Hematopoietic multipotent progenitor cell treated with erythropoietin and hydrocortisone succinate and interleukin-3 and kit ligand, for 17 days (in vitro differentiated cells): ENCODE results near the gene RYK.
"Not testable (repeated sequence)": the region's sequence is repeated elsewhere in the genome, so short reads cannot be mapped to it uniquely, and the experiment has no call there.

Experiments used
- DNase-seq: peaks from one replicate; pipeline ENCODE4 v3.0.0-alpha.2; 2015; ENCODE audit warnings: low spot score

RYK gene

GRCh38 chr3:134250717-134251220 lies at the start of gene RYK:
RYK (minus strand) TSS chr3:134250859; CDS start chr3:134250654, 205 bp downstream.
- DNase-seq: peak; percentile 59

GRCh38 chr3:134299888-134300206 lies 49.2 kb upstream of the RYK start:
- DNase-seq: no peak

GRCh38 chr3:134299185-134299887 lies 48.7 kb upstream of the RYK start:
- DNase-seq: no peak

DNA sequence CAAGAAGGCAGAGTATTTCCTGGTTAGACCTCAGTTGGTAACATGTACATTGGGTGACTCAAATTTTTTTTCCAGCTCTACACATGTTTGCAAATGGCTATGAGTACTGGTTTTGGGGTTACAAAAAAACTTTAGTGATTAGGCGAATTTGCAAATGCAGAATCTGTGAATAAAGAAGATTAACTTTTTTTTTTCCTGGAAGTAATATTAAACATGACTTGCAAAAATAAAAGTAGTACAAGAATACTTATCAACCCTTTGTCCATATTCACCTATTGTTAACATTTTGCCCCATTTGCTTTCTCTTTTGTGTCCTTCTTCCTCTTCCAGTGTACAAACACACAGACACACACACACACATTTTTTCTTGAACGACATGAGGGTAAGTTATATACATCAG lies 47.6 kb upstream of the RYK start:
- no peak for DNase-seq

DNA sequence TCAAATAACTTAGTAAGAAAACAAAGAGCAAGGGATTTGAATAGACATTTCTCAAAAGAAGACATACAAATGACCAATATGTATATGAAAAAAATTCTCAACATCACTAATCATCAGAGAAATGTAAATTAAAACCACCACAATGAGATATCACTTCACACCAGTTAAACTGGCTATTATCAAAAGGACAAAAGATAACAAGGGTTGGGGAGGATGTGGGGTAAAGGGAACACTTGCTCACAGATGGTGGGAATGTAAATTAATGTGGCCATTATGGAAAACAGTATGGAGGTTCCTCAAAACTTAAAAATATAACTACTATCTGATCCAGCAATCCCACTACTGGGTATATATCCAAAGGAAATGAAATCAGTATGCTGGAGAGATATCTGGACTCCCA lies 46.0 kb upstream of the RYK start:
- DNase-seq: no peak

DNA sequence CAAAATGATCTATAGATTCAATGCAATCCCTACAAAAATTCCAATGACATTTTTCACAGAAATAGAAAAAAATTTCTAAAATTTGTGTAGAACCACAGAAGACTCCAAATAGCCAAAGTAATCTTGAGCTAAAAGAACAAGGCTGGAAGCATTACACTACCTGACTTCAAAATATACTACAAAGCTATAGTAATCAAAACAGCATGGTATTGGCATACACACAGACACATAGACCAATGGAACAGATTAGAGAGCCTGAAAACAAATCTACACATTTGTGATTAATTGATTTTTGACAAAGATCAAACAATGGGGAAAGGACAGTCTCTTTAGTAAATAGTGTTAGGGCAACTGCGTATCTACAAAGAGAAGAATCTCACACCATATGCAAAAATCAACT lies 45.3 kb upstream of the RYK start:
- DNase-seq: no peak

GRCh38 chr3:134294302-134295280 lies 43.9 kb upstream of the RYK start:
- no peak for DNase-seq

DNA sequence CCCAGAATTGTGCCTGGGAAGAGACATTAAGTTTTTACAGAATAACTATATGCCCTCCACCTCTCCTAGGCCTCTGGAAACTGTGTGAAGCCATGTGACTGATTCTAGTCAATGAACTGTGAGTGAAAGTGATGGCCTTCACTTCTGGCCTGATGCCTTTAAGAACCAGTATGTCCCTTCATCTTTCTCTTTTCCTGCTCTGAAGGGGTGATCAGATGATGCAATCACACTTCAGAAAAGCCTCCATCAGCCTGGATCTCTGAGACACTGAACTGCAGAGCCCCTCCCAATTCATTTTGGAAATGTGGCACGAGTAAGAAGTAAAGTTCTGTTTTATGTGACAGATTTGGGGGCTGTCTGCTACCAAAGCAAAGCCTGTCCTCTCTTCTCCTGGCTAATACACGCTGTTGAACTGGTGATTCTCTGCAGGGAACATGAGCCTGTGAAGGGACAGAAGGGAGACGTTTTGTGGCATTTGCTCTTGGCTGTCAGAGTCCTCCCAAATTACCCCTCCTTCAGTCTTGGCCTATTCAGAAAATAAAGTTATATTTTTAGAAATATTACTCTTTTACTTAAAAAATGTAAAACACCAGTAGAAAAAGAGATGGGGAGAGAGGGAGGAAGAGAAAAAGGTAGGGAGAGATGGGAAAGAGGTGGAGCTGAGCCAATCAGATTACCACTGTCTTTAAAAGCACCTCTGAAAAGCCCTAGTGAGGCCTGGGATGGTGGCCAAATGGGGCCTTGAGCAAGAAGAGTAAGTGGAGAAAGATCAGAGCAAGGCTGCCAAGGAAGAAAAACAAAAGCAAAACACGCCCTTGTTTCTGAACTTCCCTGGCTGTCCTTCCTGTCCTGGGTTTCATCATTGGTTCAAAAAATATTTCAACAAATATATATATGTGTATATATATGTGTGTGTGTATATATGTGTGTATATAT lies 40.9 kb upstream of the RYK start:
- DNase-seq: no peak

GRCh38 chr3:134287512-134287911 lies 36.9 kb upstream of the RYK start:
- DNase-seq: no peak

GRCh38 chr3:134284438-134284837 lies 33.8 kb upstream of the RYK start:
- no peak for DNase-seq

GRCh38 chr3:134282659-134283047 lies 32.0 kb upstream of the RYK start:
- DNase-seq: no peak

DNA sequence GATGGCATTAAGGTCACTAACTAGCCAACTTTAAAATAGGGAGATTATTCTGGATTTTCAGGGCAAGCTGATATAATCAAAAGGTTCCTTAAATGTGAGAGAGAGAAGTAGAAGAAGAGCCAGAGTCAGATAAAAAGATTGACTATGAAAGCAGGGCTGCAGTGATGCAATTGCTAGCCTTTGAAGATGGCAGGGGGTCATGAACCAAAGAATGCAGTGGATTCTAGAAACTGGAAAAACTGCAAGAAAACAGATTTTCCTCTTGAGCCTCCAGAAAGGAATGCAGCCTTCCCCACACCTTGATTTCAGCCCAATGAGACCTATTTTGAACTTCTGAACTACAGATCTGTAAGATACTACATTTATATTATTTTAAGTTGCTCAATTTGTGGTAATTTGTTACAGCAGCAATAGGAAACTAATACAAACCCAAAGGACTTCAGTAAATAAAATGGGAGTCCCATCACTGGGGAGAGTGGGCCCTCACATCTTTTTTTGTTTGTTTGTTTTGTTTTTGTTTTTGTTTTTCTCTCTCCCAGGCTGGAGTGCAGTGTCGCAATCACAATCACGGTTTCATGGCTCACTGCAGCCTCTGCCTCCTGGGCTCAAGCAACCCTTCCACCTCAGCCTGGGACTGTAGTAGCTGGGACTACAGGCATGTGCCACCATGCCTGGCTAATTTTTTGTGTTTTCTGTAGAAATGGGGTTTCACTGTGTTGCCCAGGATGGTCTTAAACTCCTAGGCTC lies 31.4 kb upstream of the RYK start:
- DNase-seq: no peak

- DNase-seq: no peak
Observed at GRCh38 chr3:134279466-134279865, 28.8 kb upstream of the RYK start.

GRCh38 chr3:134277066-134277660 lies 26.5 kb upstream of the RYK start:
- no peak for DNase-seq

DNA sequence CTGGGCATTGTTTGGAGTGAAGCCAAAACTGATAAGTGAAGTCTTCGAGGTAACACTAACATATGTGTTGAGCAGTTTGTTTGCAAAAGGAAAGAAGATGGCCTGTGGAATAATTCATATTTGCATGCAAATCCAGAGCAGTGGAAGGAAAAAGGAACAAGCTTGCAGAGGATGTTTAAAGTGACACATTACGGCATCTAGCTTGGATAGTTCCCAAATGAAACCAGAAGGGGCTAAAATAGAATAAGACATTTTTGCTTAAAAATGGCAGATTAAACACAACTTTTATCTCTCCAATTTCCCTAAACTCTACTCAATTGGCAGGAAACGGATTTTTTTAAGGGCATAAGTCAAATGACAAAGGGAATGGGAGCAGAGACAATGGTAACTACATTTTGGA lies 25.4 kb upstream of the RYK start:
- no peak for DNase-seq

GRCh38 chr3:134275110-134275509 lies 24.5 kb upstream of the RYK start:
- DNase-seq: not testable (repeated sequence)

GRCh38 chr3:134274571-134274970 lies 23.9 kb upstream of the RYK start:
- DNase-seq: no peak

GRCh38 chr3:134267996-134268395 lies 17.3 kb upstream of the RYK start:
- no peak for DNase-seq

DNA sequence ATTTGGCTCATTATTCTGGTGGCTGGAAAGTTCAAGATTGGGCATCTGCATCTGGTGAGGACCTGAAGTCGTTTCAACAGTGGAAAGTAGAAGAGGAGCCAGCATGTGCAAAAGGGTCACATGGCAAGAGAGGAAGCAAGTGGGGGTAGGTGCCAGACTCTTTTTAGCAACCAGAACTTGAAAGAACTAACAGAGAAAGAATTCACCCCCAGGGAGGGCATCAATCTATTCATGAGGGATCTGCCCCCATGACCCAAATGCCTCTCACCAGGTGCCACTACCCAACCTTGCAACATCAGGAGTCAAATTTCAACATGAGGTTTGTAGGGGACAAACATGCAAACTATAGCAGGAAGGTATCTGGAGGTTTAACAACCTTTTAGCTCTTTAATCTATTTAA lies 10.3 kb upstream of the RYK start:
- DNase-seq: no peak

DNA sequence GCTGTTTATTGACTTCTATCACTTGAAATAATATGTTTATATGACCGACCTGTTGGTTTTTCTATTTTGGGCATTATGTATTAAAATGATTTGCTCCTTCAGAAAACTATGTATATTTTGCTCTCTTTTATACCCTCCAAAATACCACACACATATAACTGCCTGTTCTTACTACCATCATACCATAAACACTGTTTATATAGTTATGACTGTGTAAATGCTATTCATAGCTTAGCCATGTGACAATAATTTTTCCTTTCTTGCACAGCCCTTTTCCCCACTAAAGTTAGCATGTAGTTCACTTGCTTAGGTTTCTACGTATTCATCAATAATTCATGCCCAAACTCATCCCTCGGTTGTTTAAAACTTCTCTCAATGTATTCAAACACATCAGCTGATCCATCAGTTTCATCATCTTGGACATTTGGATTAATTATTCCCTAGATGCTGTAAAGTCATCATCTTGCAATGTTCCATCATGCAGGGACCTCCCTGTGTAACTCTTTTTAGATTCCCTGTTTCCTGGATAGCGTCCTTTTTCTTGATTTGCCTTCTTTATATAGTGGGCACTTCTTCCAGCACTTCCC lies 8.2 kb upstream of the RYK start:
- no peak for DNase-seq

- DNase-seq: no peak
Observed at GRCh38 chr3:134255404-134255803, 4.7 kb upstream of the RYK start.
